ENCODE data around the gene RSPH4A. TPM values are rescaled to one million over a fixed set of nuclear protein-coding genes. Genes with fewer than 3 reads are reported as not detected.
A peak's percentile ranks its signal among the peaks of the same experiment; 100 is the strongest.

The RSPH4A gene
- total RNA-seq, 4 donors from 2014 or later = 0.51 to 15.9 (median 5.4) TPM

- peak overlapping the region in 1 of 2 donors; percentile 86 for H3K27ac ChIP-seq
- no peaks in the 10 kb centered on the region for H3K9me3 ChIP-seq
- TF ChIP-seq CTCF (IDR thresholded peaks at IDR 0.05) (no peak), POLR2A (IDR thresholded peaks at IDR 0.05) (no peak)
- DNase-seq = peak in 1 of 2 donors; percentile 24
- peak overlapping the region in 1 of 2 donors; percentile 61 for H3K4me3 ChIP-seq
- peaks cover 0 to 4% of the 10 kb centered on the region in 2 donors for H3K4me1 ChIP-seq
- no peaks in the 10 kb centered on the region for H3K36me3 ChIP-seq
- H3K27me3 ChIP-seq = no peaks in the 10 kb centered on the region
- intact Hi-C loops (cut with DNase I; ENCODE audit: low total_unique reads) = no loop called here
These were observed 66.0 kb downstream of the RSPH4A start for GRCh38 chr6:116682334-116682712.

Other genes starting within 250 kb of the RSPH4A start
- gene DSE, start 245.5 kb upstream of the RSPH4A start, total RNA-seq = 10 to 100 TPM; 21.3 to 84.0 (median 42.3) TPM
- gene CALHM6, start 155.1 kb upstream of the RSPH4A start, total RNA-seq = 1 to 10 TPM in 2 of 4 donors, not detected in 2; 3.9 to 7.6 TPM
- 1 to 10 TPM; 1.8 to 2.9 (median 2.4) TPM for gene CALHM5, start 104.8 kb upstream of the RSPH4A start, total RNA-seq
- under 1 TPM in 1 of 4 donors, not detected in 3; 0.07 TPM for gene TRAPPC3L, start 70.8 kb upstream of the RSPH4A start, total RNA-seq
- gene CALHM4, start 62.7 kb upstream of the RSPH4A start, total RNA-seq = not detected
- 100 to 1,000 TPM in 1 of 4 donors, 10 to 100 TPM in 3; 10.2 to 104 (median 36.1) TPM for gene RWDD1, start 45.0 kb upstream of the RSPH4A start, total RNA-seq
- gene ZUP1, start 52.3 kb downstream of the RSPH4A start, total RNA-seq = 10 to 100 TPM in 1 of 4 donors, 1 to 10 TPM in 3; 1.8 to 21.6 (median 8.0) TPM
- gene KPNA5, start 64.7 kb downstream of the RSPH4A start, total RNA-seq = 10 to 100 TPM in 2 of 4 donors, 1 to 10 TPM in 2; 5.6 to 48.3 (median 27.7) TPM
- 10 to 100 TPM in 2 of 4 donors, 1 to 10 TPM in 1, under 1 TPM in 1; 0.59 to 46.6 (median 14.6) TPM for gene FAM162B, start 149.2 kb downstream of the RSPH4A start, total RNA-seq
- gene GPRC6A, start 212.6 kb downstream of the RSPH4A start, total RNA-seq = under 1 TPM in 1 of 4 donors, not detected in 3; 0.35 TPM